ENCODE measurements around the gene DNAJC16.
"Not testable (repeated sequence)": the region's sequence is repeated elsewhere in the genome, so short reads cannot be mapped to it uniquely, and the experiment has no call there.

Gene DNAJC16

DNA sequence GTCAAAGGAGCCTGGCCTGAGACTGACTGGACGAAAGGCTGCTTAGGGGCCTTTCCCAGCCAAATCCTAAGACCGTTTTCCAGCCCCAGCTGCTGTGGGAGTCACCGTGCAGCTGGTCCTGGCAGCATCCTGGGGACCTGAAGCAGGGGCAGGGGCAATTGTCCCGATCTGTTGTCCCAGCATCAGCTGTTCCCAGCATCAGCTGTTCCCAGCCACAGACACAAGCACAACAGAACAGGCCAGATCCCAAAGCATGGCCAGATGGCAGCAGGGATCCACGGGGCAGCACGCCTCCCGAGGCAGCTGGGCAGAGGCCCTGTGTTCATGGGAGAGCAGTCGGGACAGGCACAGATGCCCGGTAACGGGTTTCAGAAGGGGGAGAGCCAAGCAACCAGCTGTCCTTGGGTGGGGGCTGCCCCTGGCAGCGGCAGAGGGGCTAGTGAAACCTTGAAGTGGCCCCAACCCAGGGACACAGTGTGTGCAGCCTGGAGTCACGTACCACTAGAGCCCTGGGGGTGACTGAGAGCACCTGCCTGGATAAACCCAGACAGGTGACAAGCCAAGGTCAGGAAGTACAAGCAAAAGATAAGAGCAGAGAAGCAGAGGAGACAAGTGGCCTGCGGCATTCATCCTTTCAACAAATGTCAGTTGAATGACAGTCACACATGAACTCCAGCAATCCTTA, 37.5 kb upstream of the DNAJC16 start:
- no peak overlapping the region for H3K9ac ChIP-seq (ENCODE audit: low read length)
- H3K9me3 ChIP-seq (ENCODE audit: control insufficient read depth, low read length), result no peaks in the 10 kb centered on the region
- H3K4me1 ChIP-seq (ENCODE audit: control insufficient read depth, insufficient read depth, low read length), result no peaks in the 10 kb centered on the region
- no peaks in the 10 kb centered on the region for H3K36me3 ChIP-seq (ENCODE audit: control insufficient read depth, insufficient read depth, low read length)
- H3K27me3 ChIP-seq (ENCODE audit: control insufficient read depth, insufficient read depth, low read length), result no peaks in the 10 kb centered on the region
- no peak overlapping the region for H3K4me3 ChIP-seq (ENCODE audit: low read length)

DNA sequence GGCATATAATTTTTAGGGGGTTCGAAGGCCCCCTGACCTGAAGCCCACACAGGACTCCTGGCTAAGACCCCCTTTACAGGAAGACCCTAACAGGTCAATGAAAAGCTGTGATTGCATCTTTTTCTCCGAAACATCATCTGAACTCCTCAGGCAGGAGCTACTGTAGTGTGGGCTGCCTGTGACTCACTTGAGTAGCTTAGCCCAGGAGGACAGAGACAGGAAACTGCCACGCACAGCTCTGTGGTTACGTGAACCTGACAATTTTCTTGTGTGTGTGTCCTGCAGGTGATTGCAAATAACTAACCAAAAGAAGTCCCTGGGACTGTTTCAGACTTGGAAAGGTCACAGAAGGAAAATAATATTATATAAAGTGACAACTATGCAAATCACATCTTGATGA, 35.6 kb upstream of the DNAJC16 start:
- H3K4me3 ChIP-seq (ENCODE audit: low read length); H3K4me1 ChIP-seq (ENCODE audit: control insufficient read depth, insufficient read depth, low read length); H3K9me3 ChIP-seq (ENCODE audit: control insufficient read depth, low read length); H3K9ac ChIP-seq (ENCODE audit: low read length); H3K36me3 ChIP-seq (ENCODE audit: control insufficient read depth, insufficient read depth, low read length); H3K27me3 ChIP-seq (ENCODE audit: control insufficient read depth, insufficient read depth, low read length): not testable (repeated sequence)

DNA sequence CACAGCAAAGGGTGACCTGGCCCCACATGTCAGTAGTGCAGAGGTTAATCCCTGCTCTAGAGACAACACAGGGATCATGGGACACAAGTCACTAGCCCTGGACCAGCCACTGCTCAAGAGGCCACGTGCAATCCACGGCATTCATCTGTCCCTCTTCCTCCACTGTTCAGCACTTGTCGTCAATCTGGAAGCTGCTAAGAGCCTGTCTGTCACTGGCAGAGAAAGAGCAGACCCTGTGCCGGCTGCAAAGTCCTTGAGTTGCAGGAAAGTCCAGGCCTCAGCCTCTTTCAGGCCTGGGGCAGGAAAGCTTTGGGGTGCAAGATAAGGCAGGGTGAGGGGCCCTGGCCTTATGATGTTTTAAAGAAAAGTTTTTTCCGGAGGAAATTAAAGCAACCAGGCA, 34.1 kb upstream of the DNAJC16 start:
- H3K36me3 ChIP-seq (ENCODE audit: control insufficient read depth, insufficient read depth, low read length), result no peaks in the 10 kb centered on the region
- no peak overlapping the region for H3K9ac ChIP-seq (ENCODE audit: low read length)
- H3K9me3 ChIP-seq (ENCODE audit: control insufficient read depth, low read length), result no peaks in the 10 kb centered on the region
- H3K4me1 ChIP-seq (ENCODE audit: control insufficient read depth, insufficient read depth, low read length), result no peaks in the 10 kb centered on the region
- H3K4me3 ChIP-seq (ENCODE audit: low read length), result no peak overlapping the region
- H3K27me3 ChIP-seq (ENCODE audit: control insufficient read depth, insufficient read depth, low read length), result no peaks in the 10 kb centered on the region

DNA sequence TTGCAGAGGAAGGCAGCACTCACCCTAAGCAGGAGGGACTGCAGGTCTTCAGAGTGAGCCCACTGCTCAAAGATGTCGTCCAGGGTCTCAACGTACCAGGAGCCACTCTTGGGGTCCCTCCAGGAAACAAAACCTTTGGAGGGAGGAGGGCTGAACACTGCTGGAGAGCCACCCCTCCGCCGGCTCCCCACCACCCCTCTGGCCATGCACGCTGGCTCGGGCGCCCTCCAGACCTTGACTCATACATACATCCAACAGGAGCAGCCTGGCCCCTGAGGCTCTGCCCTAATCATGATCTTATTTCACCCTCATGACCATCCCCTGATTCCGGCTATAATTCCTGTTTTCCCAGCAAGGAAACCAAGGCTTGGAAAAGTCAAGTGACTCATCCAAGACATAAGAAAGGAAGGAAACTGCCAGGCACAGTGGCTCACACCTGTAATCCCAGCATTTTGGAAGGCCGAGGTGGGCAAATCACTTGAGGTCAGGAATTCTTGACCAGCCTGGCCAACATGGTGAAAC, 32.7 kb upstream of the DNAJC16 start:
- Histone ChIP-seq H3K4me3 (ENCODE audit: low read length) (no peak overlapping the region), H3K4me1 (ENCODE audit: control insufficient read depth, insufficient read depth, low read length) (no peaks in the 10 kb centered on the region), H3K27me3 (ENCODE audit: control insufficient read depth, insufficient read depth, low read length) (no peaks in the 10 kb centered on the region), H3K9me3 (ENCODE audit: control insufficient read depth, low read length) (no peaks in the 10 kb centered on the region), H3K36me3 (ENCODE audit: control insufficient read depth, insufficient read depth, low read length) (no peaks in the 10 kb centered on the region), H3K9ac (ENCODE audit: low read length) (no peak overlapping the region)

DNA sequence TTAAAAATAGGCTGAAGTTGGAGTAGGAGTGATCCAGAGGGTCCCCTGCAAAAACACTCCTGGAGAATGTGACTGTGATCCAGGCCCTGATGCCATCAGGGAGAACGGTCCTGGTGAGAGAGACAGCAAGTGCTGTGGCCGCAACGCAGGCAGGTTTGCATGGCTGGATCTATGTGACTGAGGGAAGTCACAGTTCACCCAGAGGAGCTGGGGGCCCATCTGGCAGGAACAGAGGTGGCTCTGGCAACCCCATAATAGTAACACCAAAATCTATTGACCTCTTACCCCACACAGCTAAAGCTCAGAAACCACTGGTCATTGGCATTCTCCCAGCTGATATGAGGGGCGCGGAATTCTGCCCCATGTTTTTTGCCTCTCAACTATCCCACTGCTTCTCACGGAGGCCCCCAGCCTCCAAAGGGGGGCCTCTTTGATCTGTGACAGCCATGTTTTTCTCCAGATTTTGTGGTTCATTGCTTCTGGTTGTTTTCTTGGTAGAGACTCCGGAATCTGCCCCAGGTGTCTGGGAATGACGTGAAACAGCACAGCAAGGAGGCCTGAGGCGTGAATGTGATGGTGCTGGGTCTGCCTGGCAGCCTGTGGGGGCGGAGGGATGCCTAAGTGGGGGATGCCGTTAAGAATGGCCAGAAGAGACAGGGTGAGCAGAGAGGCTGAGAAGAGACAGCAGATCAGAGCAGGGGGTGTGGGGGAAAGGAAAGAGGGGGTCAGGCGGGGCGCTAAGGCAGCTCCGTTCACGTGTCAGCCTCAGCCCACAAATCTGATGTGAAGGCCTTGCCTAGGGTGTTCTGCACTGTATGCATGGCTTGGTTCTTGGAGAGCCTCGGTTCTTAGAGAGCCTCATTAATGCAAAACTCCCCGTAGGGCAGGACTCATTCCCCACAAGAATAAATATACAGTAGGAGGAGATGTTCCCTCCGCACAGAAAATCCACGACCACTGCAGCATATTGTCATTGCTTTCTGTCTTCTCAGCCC, 26.2 kb upstream of the DNAJC16 start:
- Histone ChIP-seq H3K27me3 (ENCODE audit: control insufficient read depth, insufficient read depth, low read length) (no peaks in the 10 kb centered on the region), H3K9me3 (ENCODE audit: control insufficient read depth, low read length) (no peaks in the 10 kb centered on the region), H3K36me3 (ENCODE audit: control insufficient read depth, insufficient read depth, low read length) (no peaks in the 10 kb centered on the region), H3K4me3 (ENCODE audit: low read length) (no peak overlapping the region), H3K9ac (ENCODE audit: low read length) (no peak overlapping the region), H3K4me1 (ENCODE audit: control insufficient read depth, insufficient read depth, low read length) (no peaks in the 10 kb centered on the region)

DNA sequence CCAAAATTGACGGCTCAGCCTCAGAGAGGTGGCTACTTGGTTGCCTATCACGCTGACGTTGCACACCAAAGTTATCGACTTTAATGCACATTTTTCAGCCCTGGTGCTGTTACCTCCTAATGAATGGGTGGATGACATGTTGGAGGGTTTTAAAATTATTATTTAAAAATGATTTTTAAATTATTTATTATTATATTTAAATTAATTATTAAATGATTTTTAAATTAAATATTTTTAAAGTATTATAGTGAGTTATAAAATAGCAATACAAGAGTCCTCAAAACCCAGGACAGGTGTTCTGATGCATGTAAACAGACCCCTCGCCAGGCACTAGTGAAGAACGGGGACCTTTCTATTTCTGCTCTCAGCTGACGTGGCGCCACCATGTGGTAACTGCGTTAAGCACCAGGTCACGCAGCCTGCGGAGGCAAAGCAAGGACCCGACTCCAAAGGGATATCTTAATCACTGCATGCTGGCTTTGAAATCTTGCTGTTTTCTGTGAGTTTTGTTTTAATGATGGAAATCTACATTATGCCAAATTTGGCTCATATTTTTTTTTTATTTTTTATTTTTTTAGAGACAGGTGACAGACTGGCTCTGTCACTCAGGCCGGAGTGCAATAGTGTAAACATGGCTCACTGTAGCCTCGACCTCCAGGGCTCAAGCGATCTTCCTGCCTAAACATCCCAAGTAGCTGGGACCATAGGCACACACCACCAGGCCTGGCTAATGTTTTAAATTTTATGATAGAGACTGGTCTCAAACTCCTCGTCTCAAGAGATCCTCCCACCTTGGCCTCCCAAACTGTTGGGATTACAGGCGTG, 25.2 kb upstream of the DNAJC16 start:
- Histone ChIP-seq H3K4me1 (ENCODE audit: control insufficient read depth, insufficient read depth, low read length) (no peaks in the 10 kb centered on the region), H3K36me3 (ENCODE audit: control insufficient read depth, insufficient read depth, low read length) (no peaks in the 10 kb centered on the region), H3K9ac (ENCODE audit: low read length) (no peak overlapping the region), H3K9me3 (ENCODE audit: control insufficient read depth, low read length) (no peaks in the 10 kb centered on the region), H3K4me3 (ENCODE audit: low read length) (no peak overlapping the region), H3K27me3 (ENCODE audit: control insufficient read depth, insufficient read depth, low read length) (no peaks in the 10 kb centered on the region)

DNA sequence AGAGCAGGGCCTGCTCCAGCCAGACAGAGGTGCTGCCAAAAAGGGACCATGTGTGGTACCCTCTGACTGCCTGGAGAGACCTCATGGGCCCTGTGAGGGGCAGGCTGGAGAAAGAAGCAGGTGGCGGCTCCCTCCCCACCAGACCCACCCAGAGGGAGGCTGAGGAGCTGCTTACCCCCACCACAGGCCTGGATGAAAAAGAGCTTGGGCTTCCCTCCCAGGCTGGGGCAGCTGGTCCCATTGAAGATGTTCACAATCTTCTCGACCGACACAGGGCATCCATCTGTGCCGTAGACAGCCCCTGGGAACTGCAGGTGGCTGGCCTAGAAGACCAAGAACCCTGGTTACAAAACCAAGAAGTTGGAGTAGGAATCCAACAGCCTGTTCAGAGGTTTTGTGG, 22.2 kb upstream of the DNAJC16 start:
- Histone ChIP-seq H3K9me3 (ENCODE audit: control insufficient read depth, low read length) (no peaks in the 10 kb centered on the region), H3K9ac (ENCODE audit: low read length) (no peak overlapping the region), H3K36me3 (ENCODE audit: control insufficient read depth, insufficient read depth, low read length) (no peaks in the 10 kb centered on the region), H3K27me3 (ENCODE audit: control insufficient read depth, insufficient read depth, low read length) (no peaks in the 10 kb centered on the region), H3K4me3 (ENCODE audit: low read length) (no peak overlapping the region), H3K4me1 (ENCODE audit: control insufficient read depth, insufficient read depth, low read length) (peaks cover 6% of the 10 kb centered on the region)

DNA sequence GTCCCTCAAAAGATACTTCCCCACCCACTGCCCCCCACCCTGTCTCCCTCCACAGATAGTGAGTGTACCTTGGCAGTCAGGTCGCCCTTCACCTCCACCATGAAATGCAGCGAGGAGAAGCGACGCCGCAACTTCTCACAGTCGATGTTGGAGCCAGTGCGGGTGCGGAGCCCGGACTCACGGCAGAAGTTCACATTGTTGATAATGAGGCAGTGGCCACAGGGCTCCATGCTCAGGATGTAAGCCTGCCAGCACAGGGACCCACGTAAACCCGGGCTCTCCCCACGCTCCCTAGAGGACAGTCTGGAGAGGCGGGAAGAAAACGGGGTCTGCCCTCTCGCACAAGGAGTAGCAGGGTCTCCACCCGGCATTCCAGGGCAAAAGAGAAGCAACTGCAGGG, 19.8 kb upstream of the DNAJC16 start:
- H3K9me3 ChIP-seq (ENCODE audit: control insufficient read depth, low read length), result no peaks in the 10 kb centered on the region
- H3K27me3 ChIP-seq (ENCODE audit: control insufficient read depth, insufficient read depth, low read length), result no peaks in the 10 kb centered on the region
- H3K4me3 ChIP-seq (ENCODE audit: low read length), result no peak overlapping the region
- peaks cover 6% of the 10 kb centered on the region for H3K4me1 ChIP-seq (ENCODE audit: control insufficient read depth, insufficient read depth, low read length)
- H3K36me3 ChIP-seq (ENCODE audit: control insufficient read depth, insufficient read depth, low read length), result no peaks in the 10 kb centered on the region
- no peak overlapping the region for H3K9ac ChIP-seq (ENCODE audit: low read length)

DNA sequence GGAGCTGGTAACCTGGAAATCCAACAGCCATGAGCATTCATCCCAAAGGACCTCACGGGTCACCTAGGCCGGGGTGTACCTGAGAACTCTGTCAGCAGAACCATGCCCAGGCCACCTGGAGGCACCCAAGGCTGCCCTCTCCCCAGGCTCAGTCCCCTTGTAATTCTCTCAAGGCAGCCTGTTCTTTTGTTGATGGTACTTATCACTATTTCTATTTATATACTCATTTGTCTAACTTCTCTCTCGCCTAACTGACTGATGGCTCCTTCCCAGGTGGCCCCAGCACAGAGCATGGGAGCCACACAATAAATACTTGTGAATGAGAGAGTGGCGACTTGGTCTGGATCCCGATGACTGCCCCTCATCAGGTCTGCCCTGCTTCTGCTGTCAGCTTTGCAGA, 19.4 kb upstream of the DNAJC16 start:
- Histone ChIP-seq H3K36me3 (ENCODE audit: control insufficient read depth, insufficient read depth, low read length) (no peaks in the 10 kb centered on the region), H3K4me3 (ENCODE audit: low read length) (no peak overlapping the region), H3K9ac (ENCODE audit: low read length) (no peak overlapping the region), H3K4me1 (ENCODE audit: control insufficient read depth, insufficient read depth, low read length) (peaks cover 6% of the 10 kb centered on the region), H3K27me3 (ENCODE audit: control insufficient read depth, insufficient read depth, low read length) (no peaks in the 10 kb centered on the region), H3K9me3 (ENCODE audit: control insufficient read depth, low read length) (no peaks in the 10 kb centered on the region)

DNA sequence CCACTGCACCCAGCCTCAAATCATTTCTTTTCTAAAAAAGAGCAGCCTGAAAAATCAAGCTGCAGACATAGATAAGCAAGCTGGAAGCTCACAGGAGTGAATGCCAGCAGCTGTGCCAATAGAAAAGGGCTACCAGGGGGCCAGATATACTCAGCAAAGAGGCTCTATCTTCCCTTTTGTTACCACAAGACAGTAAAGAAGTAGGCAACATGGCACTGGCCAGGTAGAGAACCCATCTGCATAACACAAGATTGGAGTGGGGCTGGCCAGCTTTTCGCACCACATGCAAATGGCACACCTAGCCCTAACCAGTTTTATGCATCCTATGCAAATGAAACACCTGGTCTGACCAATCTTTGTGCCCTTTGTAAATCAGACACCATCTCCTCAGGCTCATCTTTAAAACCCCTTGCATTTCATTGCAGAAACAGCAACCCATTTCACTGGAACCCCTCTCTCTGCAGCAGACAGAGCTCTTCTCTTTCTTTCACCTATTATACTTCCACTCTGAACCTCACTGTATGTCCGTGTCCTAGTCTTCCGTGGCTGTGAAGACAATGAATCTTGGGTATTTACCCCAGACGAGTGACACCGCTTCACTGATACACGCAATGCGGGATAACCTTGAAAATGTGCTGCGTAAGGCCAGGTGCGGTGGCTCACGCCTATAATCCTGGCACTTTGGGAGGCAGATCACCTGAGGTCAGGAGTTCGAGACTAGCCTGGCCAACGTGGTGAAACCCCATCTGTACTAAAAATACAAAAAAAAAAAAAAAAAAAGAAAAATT, 17.8 kb upstream of the DNAJC16 start:
- Histone ChIP-seq H3K9me3 (ENCODE audit: control insufficient read depth, low read length) (no peaks in the 10 kb centered on the region), H3K4me1 (ENCODE audit: control insufficient read depth, insufficient read depth, low read length) (peaks cover 6% of the 10 kb centered on the region), H3K27me3 (ENCODE audit: control insufficient read depth, insufficient read depth, low read length) (no peaks in the 10 kb centered on the region), H3K36me3 (ENCODE audit: control insufficient read depth, insufficient read depth, low read length) (no peaks in the 10 kb centered on the region), H3K9ac (ENCODE audit: low read length) (no peak overlapping the region), H3K4me3 (ENCODE audit: low read length) (no peak overlapping the region)

DNA sequence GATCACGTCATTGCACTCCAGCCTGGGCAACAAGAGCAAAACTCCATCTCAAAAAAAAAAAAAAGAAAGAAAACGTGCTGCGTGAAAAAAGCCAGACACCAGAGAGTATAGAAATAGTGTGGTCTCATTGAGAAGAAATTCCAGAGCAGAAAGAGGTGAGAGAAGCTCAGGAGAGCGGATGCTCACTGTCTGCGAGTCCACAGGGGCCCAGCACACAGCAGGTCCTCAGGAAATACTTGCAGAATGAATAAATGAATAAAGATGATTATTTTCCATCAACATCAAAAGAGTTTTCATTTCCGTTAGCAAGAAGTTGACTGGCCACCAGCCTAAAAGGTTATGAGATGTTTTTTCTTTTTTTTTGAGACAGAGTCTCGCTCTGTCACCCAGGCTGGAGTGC, 17.1 kb upstream of the DNAJC16 start:
- no peaks in the 10 kb centered on the region for H3K36me3 ChIP-seq (ENCODE audit: control insufficient read depth, insufficient read depth, low read length)
- no peaks in the 10 kb centered on the region for H3K27me3 ChIP-seq (ENCODE audit: control insufficient read depth, insufficient read depth, low read length)
- H3K4me3 ChIP-seq (ENCODE audit: low read length), result no peak overlapping the region

More for the DNA sequence above, 17.1 kb upstream of the DNAJC16 start:
- Histone ChIP-seq H3K4me1 (ENCODE audit: control insufficient read depth, insufficient read depth, low read length) (peaks cover 6% of the 10 kb centered on the region), H3K9ac (ENCODE audit: low read length) (no peak overlapping the region), H3K9me3 (ENCODE audit: control insufficient read depth, low read length) (no peaks in the 10 kb centered on the region)
